H9 (cell line): ENCODE results near the gene RAD9B. TPM values are rescaled to one million over a fixed set of nuclear protein-coding genes. Genes with fewer than 3 reads are reported as not detected.
A peak's percentile ranks its signal among the peaks of the same experiment; 100 is the strongest.

Experiments used
- DNase-seq: peaks from one replicate; pipeline ENCODE4 v3.0.0-alpha.2; 2017
- H2AFZ ChIP-seq: one replicate; pipeline ENCODE4 v1.6.1; 2013; ENCODE audit warnings: mild to moderate bottlenecking, low read length, control low read depth, moderate library complexity
- H2AK5ac ChIP-seq: 2 replicates; pipeline ENCODE4 v1.6.1; 2013; ENCODE audit warnings: low read length, control low read depth, mixed read lengths; ENCODE audit not compliant: insufficient read length
- H2BK120ac ChIP-seq: one replicate; pipeline ENCODE4 v1.6.1; 2013; ENCODE audit warnings: low read depth, mild to moderate bottlenecking, low read length, control low read depth, inconsistent platforms; ENCODE audit not compliant: poor library complexity, severe bottlenecking
- H2BK12ac ChIP-seq: 2 replicates; pipeline ENCODE4 v1.6.1; 2013; ENCODE audit warnings: low read length, control low read depth, mixed read lengths, low read depth; ENCODE audit not compliant: insufficient read length
- H2BK15ac ChIP-seq: 2 replicates; pipeline ENCODE4 v1.6.1; 2013; ENCODE audit warnings: low read depth, low read length, control low read depth
- H2BK20ac ChIP-seq: one replicate; pipeline ENCODE4 v1.6.1; 2013; ENCODE audit warnings: low read depth, mild to moderate bottlenecking, low read length, control low read depth, inconsistent platforms; ENCODE audit not compliant: poor library complexity, severe bottlenecking
- H2BK5ac ChIP-seq: 2 replicates; pipeline ENCODE4 v1.6.1; 2013; ENCODE audit warnings: low read length, control low read depth, mixed read lengths; ENCODE audit not compliant: insufficient read length
- H3K14ac ChIP-seq: 2 replicates; pipeline ENCODE4 v1.6.1; 2013; ENCODE audit warnings: low read length, control low read depth; ENCODE audit not compliant: insufficient read depth
- H3K18ac ChIP-seq: 2 replicates; pipeline ENCODE4 v1.6.1; 2013; ENCODE audit warnings: low read depth, mild to moderate bottlenecking, mixed read lengths, low read length, control low read depth; ENCODE audit not compliant: insufficient read length
- H3K23ac ChIP-seq: 2 replicates; pipeline ENCODE4 v1.6.1; 2013; ENCODE audit warnings: low read length, control low read depth, mixed read lengths, low read depth; ENCODE audit not compliant: insufficient read length
- H3K23me2 ChIP-seq: 2 replicates; pipeline ENCODE4 v1.6.1; 2013; ENCODE audit warnings: low read depth, mild to moderate bottlenecking, mixed read lengths, low read length, control low read depth; ENCODE audit not compliant: insufficient read length, poor library complexity, severe bottlenecking
- H3K27ac ChIP-seq: 2 replicates; pipeline ENCODE4 v1.5.1; 2013; ENCODE audit warnings: low read length, control low read depth, mixed read lengths, low read depth; ENCODE audit not compliant: insufficient read length
- H3K27me3 ChIP-seq: 2 replicates; pipeline ENCODE4 v1.6.1; 2013; ENCODE audit warnings: low read length, control low read depth, inconsistent platforms; ENCODE audit not compliant: insufficient read depth
- H3K4ac ChIP-seq: 2 replicates; pipeline ENCODE4 v1.6.1; 2013; ENCODE audit warnings: low read depth, mild to moderate bottlenecking, control low read depth, inconsistent platforms, low read length, moderate library complexity
- H3K4me1 ChIP-seq: 2 replicates; pipeline ENCODE4 v1.6.1; 2013; ENCODE audit warnings: low read length, control low read depth, inconsistent platforms; ENCODE audit not compliant: insufficient read depth
- H3K4me2 ChIP-seq: 2 replicates; pipeline ENCODE4 v1.6.1; 2013; ENCODE audit warnings: low read length, control low read depth, mixed read lengths; ENCODE audit not compliant: insufficient read length, insufficient read depth
- H3K56ac ChIP-seq: 2 replicates; pipeline ENCODE4 v1.6.1; 2013; ENCODE audit warnings: low read depth, mild to moderate bottlenecking, mixed read lengths, low read length, control low read depth; ENCODE audit not compliant: insufficient read length
- H3K79me1 ChIP-seq: 2 replicates; pipeline ENCODE4 v1.6.1; 2013; ENCODE audit warnings: low read depth, mild to moderate bottlenecking, moderate library complexity, low read length, control low read depth, inconsistent platforms; ENCODE audit not compliant: insufficient read depth, poor library complexity, severe bottlenecking
- H3K79me2 ChIP-seq: 2 replicates; pipeline ENCODE4 v1.6.1; 2013; ENCODE audit warnings: low read length, control low read depth, inconsistent platforms; ENCODE audit not compliant: insufficient read depth
- H3K9ac ChIP-seq: 2 replicates; pipeline ENCODE4 v1.6.1; 2013; ENCODE audit warnings: low read length, control low read depth, mixed read lengths; ENCODE audit not compliant: insufficient read length; ENCODE audit errors: extremely low read depth
- H3K9me3 ChIP-seq: one replicate; pipeline ENCODE4 v1.6.1; 2013; ENCODE audit warnings: low read depth, low read length, inconsistent platforms; ENCODE audit not compliant: control insufficient read depth
- H3T11ph ChIP-seq: one replicate; pipeline ENCODE4 v1.6.1; 2013; ENCODE audit warnings: mild to moderate bottlenecking, low read length, control low read depth, inconsistent platforms
- H4K20me1 ChIP-seq: one replicate; pipeline ENCODE4 v1.6.1; 2013; ENCODE audit not compliant: control insufficient read depth, insufficient read length, insufficient read depth
- H4K5ac ChIP-seq: 2 replicates; pipeline ENCODE4 v1.6.1; 2013; ENCODE audit warnings: low read depth, mild to moderate bottlenecking, mixed read lengths, low read length, control low read depth; ENCODE audit not compliant: insufficient read length
- H4K8ac ChIP-seq: replicated peaks from 2 replicates; pipeline ENCODE4 v1.6.1; 2013; ENCODE audit warnings: low read length, control low read depth, mixed read lengths, low read depth; ENCODE audit not compliant: insufficient read length
- H4K91ac ChIP-seq: 2 replicates; pipeline ENCODE4 v1.6.1; 2013; ENCODE audit warnings: low read depth, mild to moderate bottlenecking, moderate library complexity, mixed read lengths, low read length, control low read depth; ENCODE audit not compliant: insufficient read length
- H3K27ac Mint-ChIP-seq, 3 experiments: 2 replicates in 2 of 3; 3 replicates in 1 of 3; pipeline ENCODE4 v1.8.0; 2020 to 2021; ENCODE audit warnings: mixed read lengths in 3 of 3, mild to moderate bottlenecking in 1 of 3, moderate library complexity in 1 of 3
- H3K27me3 Mint-ChIP-seq: 2 replicates; pipeline ENCODE4 v1.8.0; 2021; ENCODE audit warnings: low read depth, mild to moderate bottlenecking, moderate library complexity, mixed read lengths
- H3K36me3 Mint-ChIP-seq, 3 experiments: 2 replicates in 2 of 3; 3 replicates in 1 of 3; pipeline ENCODE4 v1.8.0; 2020 to 2021; ENCODE audit warnings: low read depth in 3 of 3, mixed read lengths in 3 of 3; ENCODE audit not compliant: insufficient read depth in 1 of 3
- H3K4me1 Mint-ChIP-seq, 2 experiments: 2 replicates each; pipeline ENCODE4 v1.8.0; 2020; ENCODE audit warnings: mixed read lengths in 2 of 2
- H3K4me3 Mint-ChIP-seq, 2 experiments: 2 replicates in 1 of 2; 3 replicates in 1 of 2; pipeline ENCODE4 v1.8.0; 2020 to 2021; ENCODE audit warnings: mild to moderate bottlenecking in 2 of 2, mixed read lengths in 2 of 2, moderate library complexity in 1 of 2
- H3K9me3 Mint-ChIP-seq, 2 experiments: 2 replicates in 1 of 2; 3 replicates in 1 of 2; pipeline ENCODE4 v1.8.0; 2020; ENCODE audit warnings: mild to moderate bottlenecking in 2 of 2, mixed read lengths in 2 of 2, moderate library complexity in 1 of 2
- WGBS: extraction: QIAGEN DNeasy Blood & Tissue Kit; methylation state at CpG from one replicate; pipeline ENCODE4 v1.1.7; 2013; ENCODE audit warnings: missing lambda C conversion rate, low lambda C conversion rate, mixed read lengths; ENCODE audit not compliant: insufficient read length; ENCODE audit errors: extremely low coverage; 5-methylcytosine and 5-hydroxymethylcytosine counted together
- total RNA-seq: library from RNA; stranded (reverse); gene quantifications from 2 replicates; pipeline ENCODE4 v1.2.1, GENCODE V29; 2021
- TF ChIP-seq, protein P1 (sequence below): fragments of 200-600 bp; sonication (generic); conservative IDR thresholded peaks from 3 replicates; pipeline ENCODE4 v1.8.0; 2021; ENCODE audit warnings: antibody characterized with exemption, mild to moderate bottlenecking

The RAD9B gene
- total RNA-seq, 1 experiment from 2014 or later: not detected

DNA sequence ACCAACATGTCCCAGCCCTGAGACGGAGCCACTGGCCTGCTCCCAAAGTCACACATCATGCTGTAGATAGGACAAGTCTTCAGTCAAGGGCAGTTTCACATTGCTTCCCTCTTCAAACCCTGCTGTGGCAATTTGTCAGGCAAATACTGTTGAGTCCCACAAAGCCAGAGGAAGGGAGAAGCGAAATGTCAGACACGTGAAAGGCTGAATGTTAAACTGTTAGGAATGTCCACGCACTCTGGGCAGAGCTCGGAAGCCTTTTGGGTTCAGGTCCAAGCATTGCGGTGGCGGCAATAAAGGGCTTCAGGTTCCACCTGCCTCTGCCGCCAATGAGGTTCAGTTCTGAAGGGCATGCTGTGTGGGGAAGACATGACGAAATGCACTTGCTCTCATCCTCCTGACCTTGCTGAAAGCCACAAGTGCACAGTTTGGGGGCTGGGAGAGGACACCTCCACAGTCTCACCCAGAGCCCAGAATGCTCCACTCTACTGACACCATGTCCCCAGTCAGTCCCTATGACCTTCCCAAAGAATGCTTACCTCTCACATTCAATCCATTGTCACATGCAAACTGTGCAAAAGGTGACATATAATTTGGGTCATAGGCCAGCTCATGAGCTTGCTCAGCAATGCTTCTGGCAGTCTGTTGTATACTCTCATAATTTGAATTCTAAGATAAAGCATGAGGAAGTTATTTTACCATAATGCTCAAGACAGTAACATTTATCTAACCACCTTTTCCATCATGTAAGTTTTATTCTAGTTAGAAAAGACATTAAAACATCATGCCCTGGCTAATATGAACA lies 35.7 kb downstream of the RAD9B start:
- no peak overlapping the region for H3K27ac ChIP-seq
- H3K23me2 ChIP-seq: no peaks in the 10 kb centered on the region
- no peak overlapping the region for H2AK5ac ChIP-seq
- H3K27me3 ChIP-seq: no peaks in the 10 kb centered on the region
- H3K79me1 ChIP-seq: no peaks in the 10 kb centered on the region
- H3K18ac ChIP-seq: no peak overlapping the region
- no peak overlapping the region for H2BK20ac ChIP-seq
- no peak overlapping the region for H3K4ac ChIP-seq
- no peak overlapping the region for H3K14ac ChIP-seq
- H3K23ac ChIP-seq: no peak overlapping the region
- no peaks in the 10 kb centered on the region for H3K4me1 ChIP-seq
- no peak overlapping the region for H2BK15ac ChIP-seq
- H4K8ac ChIP-seq: no peak overlapping the region
- DNase-seq: no peak
- Mint-ChIP-seq H3K9me3 (no peaks in the 10 kb centered on the region), H3K4me3 (no peak overlapping the region), H3K4me1 (peaks cover 4 to 9% of the 10 kb centered on the region in 2 experiments), H3K27ac (peak overlapping the region in 1 of 3 experiments; percentile 63; a peak in 3 of 7 replicates), H3K27me3 (no peaks in the 10 kb centered on the region), H3K36me3 (peaks cover 6 to 43% (median 33%) of the 10 kb centered on the region in 3 experiments; a peak in 6 of 7 replicates)
- no peak overlapping the region for H2BK5ac ChIP-seq
- no peak overlapping the region for H3K9ac ChIP-seq
- no peak overlapping the region for H3K56ac ChIP-seq
- WGBS: no CpG with 5 or more reads among the region's 9 CpGs
- TF ChIP-seq, protein P1, sequence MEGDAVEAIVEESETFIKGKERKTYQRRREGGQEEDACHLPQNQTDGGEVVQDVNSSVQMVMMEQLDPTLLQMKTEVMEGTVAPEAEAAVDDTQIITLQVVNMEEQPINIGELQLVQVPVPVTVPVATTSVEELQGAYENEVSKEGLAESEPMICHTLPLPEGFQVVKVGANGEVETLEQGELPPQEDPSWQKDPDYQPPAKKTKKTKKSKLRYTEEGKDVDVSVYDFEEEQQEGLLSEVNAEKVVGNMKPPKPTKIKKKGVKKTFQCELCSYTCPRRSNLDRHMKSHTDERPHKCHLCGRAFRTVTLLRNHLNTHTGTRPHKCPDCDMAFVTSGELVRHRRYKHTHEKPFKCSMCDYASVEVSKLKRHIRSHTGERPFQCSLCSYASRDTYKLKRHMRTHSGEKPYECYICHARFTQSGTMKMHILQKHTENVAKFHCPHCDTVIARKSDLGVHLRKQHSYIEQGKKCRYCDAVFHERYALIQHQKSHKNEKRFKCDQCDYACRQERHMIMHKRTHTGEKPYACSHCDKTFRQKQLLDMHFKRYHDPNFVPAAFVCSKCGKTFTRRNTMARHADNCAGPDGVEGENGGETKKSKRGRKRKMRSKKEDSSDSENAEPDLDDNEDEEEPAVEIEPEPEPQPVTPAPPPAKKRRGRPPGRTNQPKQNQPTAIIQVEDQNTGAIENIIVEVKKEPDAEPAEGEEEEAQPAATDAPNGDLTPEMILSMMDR: no peak
- no peak overlapping the region for H2BK12ac ChIP-seq
- H4K5ac ChIP-seq: no peak overlapping the region
- H3K9me3 ChIP-seq: no peaks in the 10 kb centered on the region
- H2BK120ac ChIP-seq: no peak overlapping the region
- H3K4me2 ChIP-seq: no peak overlapping the region
- H4K20me1 ChIP-seq: no peaks in the 10 kb centered on the region
- no peaks in the 10 kb centered on the region; the same call in 1 of the 2 replicates for H3K79me2 ChIP-seq
- H4K91ac ChIP-seq: no peak overlapping the region
- no peak overlapping the region for H3T11ph ChIP-seq
- no peak overlapping the region for H2AFZ ChIP-seq
